Measurements from ENCODE around the gene R3HDM4. TPM values are rescaled to one million over a fixed set of nuclear protein-coding genes. Genes with fewer than 3 reads are reported as not detected.

Gene R3HDM4
- total and polyA plus RNA-seq, 9 of the 15 experiments (the other 6 are each of a cell fraction or from before 2014, with no cell fraction given) = 3.2 to 154 (median 59.0) TPM

DNA sequence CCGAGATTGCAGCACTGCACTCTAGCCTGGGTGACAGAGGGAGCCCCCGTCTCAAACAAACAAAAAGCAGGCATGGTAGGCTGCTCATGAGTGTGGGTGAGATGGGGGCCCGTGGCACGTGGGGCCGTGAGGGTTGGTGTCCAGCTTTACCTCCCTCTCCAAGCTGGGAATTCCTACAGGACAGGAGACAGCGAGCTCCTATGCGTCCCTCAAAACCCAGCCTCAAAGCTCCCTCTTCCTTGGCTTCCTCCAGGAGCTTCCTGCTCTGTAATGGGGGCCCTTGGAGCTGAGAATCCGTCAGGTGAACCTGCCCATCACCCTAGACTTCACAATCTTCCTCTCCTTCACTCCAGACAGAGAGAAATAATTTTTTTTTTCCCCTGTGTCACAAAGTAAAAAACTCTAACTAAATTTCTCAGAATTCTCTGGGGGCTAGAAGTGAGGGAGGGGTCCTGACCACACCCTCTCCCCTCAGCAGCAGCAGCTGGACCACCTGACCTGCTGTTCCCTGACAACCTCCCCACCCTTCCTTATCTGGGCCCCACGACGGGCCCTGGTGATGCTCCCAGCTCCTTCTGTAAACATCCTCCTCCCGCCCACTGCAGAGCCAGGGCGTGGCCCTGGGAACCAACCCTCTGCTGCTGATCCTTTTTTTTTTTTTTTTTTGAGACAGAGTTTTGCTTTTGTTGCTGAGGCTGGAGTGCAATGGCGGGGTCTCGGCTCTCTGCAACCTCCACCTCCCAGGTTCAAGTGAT lies 49.0 kb upstream of the R3HDM4 start (continued):
- TF ChIP-seq RREB1 (CRISPR knock-in tag; IDR thresholded peaks at IDR 0.05) (no peak), MTA2 (IDR thresholded peaks at IDR 0.05; ENCODE audit: low read depth) (peak; percentile 33; the same call in 1 of the 2 replicates), HMGN3 (IDR thresholded peaks at IDR 0.05; ENCODE audit: borderline replicate concordance, extremely low read depth, insufficient read length, low read depth, low read length) (peak; percentile 51), RCOR1 (IDR thresholded peaks at IDR 0.05; ENCODE audit: borderline replicate concordance in 1 of 2, low read depth in 2 of 2, low read length in 2 of 2) (peak; percentile 55 to 98; a peak in 3 of 4 replicates), KLF13 (tag; IDR thresholded peaks at IDR 0.05; ENCODE audit: borderline replicate concordance, low read depth) (no peak), USF2 (CRISPR knock-in tag; IDR thresholded peaks at IDR 0.05) (peak; percentile 54), ZNF507 (tag; conservative IDR thresholded peaks at IDR 0.05) (no peak), PKNOX1 (IDR thresholded peaks at IDR 0.05) (peak; percentile 42), ZNF785 (CRISPR knock-in tag; IDR thresholded peaks at IDR 0.05) (no peak), TOE1 (IDR thresholded peaks at IDR 0.05; ENCODE audit: borderline replicate concordance) (no peak), TOE1 (CRISPR knock-in tag; IDR thresholded peaks at IDR 0.05; ENCODE audit: borderline replicate concordance, low read depth) (no peak), CTCFL (IDR thresholded peaks at IDR 0.05; ENCODE audit: borderline replicate concordance, insufficient read depth, low read depth, low read length, poor library complexity, severe bottlenecking) (no peak), CREM (IDR thresholded peaks at IDR 0.05; ENCODE audit: low read depth) (peak; percentile 78)
- TF ChIP-seq, protein P1, sequence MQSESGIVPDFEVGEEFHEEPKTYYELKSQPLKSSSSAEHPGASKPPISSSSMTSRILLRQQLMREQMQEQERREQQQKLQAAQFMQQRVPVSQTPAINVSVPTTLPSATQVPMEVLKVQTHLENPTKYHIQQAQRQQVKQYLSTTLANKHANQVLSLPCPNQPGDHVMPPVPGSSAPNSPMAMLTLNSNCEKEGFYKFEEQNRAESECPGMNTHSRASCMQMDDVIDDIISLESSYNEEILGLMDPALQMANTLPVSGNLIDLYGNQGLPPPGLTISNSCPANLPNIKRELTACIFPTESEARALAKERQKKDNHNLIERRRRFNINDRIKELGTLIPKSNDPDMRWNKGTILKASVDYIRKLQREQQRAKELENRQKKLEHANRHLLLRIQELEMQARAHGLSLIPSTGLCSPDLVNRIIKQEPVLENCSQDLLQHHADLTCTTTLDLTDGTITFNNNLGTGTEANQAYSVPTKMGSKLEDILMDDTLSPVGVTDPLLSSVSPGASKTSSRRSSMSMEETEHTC (IDR thresholded peaks at IDR 0.05) = peak; percentile 43; the same call in 1 of the 2 replicates

Data from K562 (cell line).